ENCODE data around the gene ZNF3.

The ZNF3 gene

DNA sequence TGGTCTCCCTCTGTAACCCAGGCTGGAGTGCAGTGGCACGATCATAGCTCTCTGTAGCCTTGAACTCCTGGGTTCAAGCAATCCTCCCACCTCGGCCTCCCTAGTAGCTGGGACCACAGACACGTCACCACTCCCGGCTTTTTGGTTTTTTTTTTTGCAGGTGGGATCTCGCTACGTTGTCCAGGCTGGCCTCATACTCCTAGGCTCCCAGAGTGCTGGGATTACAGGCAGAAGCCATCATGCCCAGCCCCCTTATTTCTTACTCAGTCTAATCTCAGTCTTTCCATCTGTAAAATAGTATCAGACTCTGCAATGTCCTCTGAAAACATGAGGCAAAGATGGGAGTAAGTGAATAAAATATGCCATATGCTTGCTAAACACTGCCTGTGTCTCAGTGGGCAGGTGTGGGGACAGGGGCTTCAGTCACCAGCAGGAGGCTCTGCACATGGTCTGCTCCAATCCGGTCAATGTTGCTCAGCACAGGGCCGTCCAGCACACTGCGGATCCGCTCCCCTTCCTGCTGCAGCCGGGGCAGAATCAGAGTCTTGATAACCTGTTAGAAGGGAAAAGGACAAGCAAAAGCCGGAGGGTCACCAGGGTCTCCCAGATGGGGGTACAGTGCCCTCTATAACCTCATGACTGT is 28.1 kb upstream of the ZNF3 start:
- DNase-seq (ENCODE audit: low spot score): no peak

GRCh38 chr7:100107890-100108289 is 26.4 kb upstream of the ZNF3 start:
- DNase-seq (ENCODE audit: low spot score): no peak

GRCh38 chr7:100107125-100107737 is 25.7 kb upstream of the ZNF3 start:
- no peak for DNase-seq (ENCODE audit: low spot score)

DNA sequence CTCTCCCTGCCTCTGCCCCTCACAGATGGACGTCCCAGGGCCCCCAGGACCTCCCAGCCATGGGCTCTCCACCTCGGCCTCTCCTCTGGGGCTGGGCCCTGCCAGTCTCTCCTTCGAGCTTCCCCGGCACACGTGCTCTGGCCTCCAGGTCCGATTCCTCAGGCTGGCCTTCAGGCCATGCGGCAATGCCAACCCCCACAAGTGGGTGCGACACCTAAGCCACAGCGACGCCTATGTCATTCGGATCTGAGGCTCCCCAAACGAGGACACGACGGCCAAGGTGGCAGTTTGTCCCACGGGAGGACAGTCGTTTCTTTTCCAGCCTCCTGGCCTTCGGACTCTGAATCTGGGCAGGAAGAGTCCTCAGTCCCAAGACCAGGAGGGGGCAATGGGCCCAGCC is 25.1 kb upstream of the ZNF3 start:
- no peak for DNase-seq (ENCODE audit: low spot score)

GRCh38 chr7:100105534-100105933 is 24.0 kb upstream of the ZNF3 start:
- no peak for DNase-seq (ENCODE audit: low spot score)

DNA sequence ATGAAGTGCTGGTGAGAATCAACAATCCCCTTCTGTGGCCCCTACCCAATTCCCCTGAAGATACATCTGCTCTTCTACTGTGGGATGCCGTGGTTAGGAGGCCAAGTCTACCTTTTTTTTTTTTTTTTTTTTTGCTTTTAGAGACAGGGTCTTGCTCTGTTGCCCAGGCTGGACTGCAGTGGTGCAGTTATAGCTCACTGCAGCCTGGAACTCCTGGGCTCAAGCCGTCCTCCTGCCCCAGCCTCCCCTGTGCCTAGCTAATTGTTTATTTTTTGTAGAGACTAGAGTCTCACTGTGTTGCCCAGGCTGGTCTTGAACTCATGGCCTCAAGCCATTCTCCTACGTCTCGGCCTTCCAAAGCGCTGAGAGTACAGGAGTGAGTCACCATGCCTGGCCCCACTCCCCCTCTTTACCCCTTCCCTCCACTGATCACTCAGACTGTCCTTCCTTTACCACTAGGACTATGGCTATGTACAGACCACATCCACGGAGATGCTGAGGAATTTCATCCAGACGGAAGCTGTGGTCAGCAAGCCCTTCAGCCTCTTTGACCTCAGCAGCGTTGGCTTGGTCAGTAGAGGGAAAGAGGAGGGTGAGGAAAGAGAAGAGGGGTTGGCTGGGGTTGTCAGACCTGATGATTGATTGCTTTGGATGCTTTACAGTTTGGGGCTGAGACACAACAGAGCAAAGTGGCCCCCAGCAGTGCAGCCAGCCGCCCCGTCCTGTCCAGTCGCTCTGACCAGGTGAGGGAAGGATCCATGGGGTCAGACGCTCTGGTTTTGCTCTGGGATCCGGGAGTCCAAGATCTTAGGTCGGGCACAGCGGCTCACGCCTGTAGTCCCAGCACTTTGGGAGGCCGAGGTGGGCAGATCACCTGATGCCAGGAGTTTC is 21.7 kb upstream of the ZNF3 start:
- no peak for DNase-seq (ENCODE audit: low spot score)

DNA sequence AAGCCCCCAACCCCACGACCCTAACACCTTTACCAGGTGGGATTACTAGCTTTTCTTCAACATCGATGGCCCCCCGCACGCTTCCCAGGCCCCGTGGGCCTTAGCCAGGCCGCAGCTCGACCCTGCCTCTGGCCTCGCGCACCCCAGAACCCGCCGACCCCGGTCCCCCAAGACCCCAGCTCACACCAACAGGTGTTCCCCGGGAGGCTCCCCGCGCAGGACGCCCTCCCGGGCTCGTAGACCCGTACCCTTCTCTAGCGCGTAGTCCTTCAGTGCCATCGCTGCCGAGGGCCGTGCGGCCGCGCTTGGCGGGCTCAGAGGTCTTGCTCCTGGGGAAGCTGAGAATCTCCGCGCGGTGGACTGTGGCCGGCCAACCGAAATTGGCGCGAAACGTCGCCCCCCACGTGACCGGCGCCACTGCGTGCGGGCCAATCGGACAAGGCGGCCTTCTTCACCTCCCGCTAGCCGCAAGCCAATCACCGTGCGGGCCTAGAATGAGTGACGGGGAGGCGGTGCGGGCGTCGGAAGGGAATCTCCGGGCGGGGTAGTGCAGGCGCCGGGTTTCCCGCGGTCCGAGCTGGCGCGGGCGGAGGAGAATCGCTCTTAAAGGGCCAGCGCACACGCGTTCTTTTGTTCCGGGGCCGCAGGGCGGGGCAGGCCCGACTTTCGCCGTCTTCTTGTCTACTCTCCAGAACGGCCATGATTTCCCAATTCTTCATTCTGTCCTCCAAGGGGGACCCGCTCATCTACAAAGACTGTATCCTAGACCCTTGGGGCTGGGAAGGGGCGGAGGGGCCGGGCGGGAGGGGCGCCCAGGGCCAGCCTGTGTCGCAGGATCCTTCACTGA is 19.7 kb upstream of the ZNF3 start, which contains the start of the genes AP4M1 and MCM7:
Gene AP4M1, plus strand, starts transcription at position 628 of the 847 bp plus-strand sequence. Its CDS starts 72 bp downstream, at position 700.
Gene MCM7, minus strand, starts transcription at position 382 of the 847 bp plus-strand sequence. Its CDS starts 103 bp downstream, at position 279.
- DNase-seq (ENCODE audit: low spot score): peak; percentile 99

DNA sequence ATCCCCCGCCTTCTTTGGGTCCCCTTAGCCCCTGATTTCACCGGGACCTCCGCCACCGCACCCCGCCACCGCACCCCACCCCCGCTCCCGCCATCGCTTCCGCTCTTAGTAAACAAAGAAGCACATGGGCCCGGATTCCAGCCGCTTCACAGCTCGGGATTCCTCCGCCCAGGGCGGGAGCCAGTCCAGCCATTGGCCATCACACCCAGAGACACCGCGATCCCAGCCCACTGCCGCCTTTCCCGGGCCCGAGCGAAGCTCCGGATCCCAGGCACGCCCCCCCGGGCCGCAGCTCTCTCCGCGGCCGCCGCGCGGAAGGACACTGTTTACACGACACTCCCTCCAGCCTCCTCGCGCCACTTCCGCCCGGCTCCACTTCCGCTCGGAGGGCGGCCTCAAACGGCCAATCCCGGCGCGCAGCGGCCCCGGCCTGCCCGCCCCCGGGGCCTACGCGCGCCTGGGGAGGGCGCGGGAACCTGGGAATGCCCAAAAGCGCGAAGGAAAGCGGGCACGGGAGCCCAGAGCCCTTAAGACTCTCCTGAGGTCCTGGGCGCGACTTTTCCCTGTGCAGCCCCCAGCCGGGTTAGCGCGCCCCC is 19.0 kb upstream of the ZNF3 start:
- DNase-seq (ENCODE audit: low spot score): peak; percentile 94

GRCh38 chr7:100099452-100099851 is 17.9 kb upstream of the ZNF3 start:
- DNase-seq (ENCODE audit: low spot score): no peak

DNA sequence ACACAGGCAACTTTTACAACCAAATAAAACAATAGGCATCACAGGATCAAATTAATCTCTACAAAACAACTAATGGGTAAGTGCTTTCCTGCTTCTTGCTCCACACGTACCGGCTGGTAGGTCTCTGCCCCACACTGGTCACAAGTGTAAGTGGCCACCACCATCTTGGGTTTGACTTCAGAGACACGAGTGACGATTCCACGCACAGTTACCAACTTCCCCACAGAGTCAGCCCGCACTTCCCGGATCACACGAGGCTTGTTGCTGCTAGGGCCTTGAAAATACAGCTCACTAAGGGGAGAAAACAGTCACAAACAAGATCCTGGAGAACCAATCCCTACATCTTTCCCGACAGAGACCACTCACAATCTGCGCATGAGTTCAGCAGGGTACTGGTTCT is 17.4 kb upstream of the ZNF3 start:
- no peak for DNase-seq (ENCODE audit: low spot score)

DNA sequence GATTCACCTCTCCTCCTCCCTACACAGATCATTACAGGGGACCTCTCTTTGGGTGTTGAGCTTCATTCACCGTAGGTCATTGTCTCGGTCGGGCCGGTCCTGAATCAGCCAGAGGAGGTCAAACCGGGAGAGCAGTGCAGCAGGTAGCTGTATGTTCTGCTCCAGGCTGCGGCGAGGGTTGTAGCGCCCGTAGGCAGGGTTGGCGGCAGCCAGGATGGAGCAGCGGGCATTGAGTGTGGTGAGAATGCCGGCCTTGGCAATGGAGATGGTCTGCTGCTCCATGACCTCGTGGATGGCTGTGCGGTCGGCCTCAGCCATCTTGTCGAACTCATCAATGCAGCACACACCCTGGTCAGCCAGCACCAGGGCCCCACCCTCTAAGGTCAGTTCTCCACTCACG is 14.2 kb upstream of the ZNF3 start:
- DNase-seq (ENCODE audit: low spot score): no peak

GRCh38 chr7:100095289-100095688 is 13.8 kb upstream of the ZNF3 start:
- no peak for DNase-seq (ENCODE audit: low spot score)

DNA sequence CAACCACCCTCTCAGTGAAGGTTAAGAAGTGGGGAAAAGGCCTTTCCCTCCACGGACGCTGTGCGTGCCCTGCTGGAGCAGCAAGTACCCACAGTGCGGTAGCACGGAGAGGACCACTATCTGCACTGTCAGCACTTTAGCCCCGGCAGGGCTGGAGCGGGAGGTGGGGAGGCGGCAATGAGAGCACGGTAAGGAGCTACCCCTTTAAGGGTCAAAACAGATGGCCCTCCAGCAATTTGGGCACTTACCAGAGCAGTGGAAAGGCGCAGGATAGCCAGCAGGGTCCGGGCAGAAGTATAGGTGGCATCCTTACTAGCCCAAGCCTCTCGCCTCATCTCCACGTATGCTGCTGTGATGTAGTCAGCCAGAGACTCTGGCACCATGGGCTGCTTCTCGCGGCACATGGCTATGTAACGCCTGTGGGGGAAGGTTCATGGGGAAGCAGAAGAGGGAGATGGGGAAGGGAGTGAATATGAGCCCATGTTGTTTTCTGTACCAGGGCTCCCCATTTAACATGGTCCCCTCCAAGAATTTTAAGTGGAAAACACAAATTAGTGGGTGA is 12.5 kb upstream of the ZNF3 start:
- no peak for DNase-seq (ENCODE audit: low spot score)

- no peak for DNase-seq (ENCODE audit: low spot score)
Observed at GRCh38 chr7:100093498-100093897, 12.0 kb upstream of the ZNF3 start.

- no peak for DNase-seq (ENCODE audit: low spot score)
Observed at GRCh38 chr7:100093054-100093453, 11.5 kb upstream of the ZNF3 start.

DNA sequence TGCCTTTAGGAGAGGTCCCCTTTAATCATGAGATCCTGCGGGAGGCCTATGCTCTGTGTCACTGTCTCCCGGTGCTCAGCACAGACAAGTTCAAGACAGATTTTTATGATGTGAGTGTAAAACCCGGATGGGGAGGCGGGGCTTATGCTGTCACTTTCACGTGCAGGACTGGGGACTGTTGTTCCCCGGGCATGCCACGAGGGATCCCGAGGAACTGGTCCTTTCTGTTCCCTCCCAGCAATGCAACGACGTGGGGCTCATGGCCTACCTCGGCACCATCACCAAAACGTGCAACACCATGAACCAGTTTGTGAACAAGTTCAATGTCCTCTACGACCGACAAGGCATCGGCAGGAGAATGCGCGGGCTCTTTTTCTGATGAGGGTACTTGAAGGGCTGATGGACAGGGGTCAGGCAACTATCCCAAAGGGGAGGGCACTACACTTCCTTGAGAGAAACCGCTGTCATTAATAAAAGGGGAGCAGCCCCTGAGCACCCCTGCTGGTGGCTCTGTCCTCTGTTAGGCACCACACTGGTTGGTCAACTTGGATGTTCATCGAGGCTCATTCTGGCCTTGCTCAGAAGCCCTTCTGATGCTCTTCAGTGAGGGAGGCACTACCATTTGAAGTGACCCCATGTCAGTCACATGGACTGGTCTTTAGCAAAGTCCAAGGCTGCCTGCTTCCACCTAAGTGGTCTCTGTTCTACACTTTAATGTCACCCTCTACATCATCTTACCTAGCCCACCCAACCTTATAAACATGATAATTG is 10.1 kb upstream of the ZNF3 start:
- DNase-seq (ENCODE audit: low spot score): no peak

- DNase-seq (ENCODE audit: low spot score): no peak
Observed at GRCh38 chr7:100090527-100091410, 9.2 kb upstream of the ZNF3 start.

GRCh38 chr7:100089458-100090196 is 8.1 kb upstream of the ZNF3 start:
- DNase-seq (ENCODE audit: low spot score): no peak
